Fibroblast of the conjunctiva (primary cell): Measurements from ENCODE around the gene INAVA.

ENCODE experiments used
- DNase-seq: peaks from one replicate; pipeline ENCODE4 v3.0.0-alpha.2; 2010; ENCODE audit warnings: low read depth

The INAVA gene

DNA sequence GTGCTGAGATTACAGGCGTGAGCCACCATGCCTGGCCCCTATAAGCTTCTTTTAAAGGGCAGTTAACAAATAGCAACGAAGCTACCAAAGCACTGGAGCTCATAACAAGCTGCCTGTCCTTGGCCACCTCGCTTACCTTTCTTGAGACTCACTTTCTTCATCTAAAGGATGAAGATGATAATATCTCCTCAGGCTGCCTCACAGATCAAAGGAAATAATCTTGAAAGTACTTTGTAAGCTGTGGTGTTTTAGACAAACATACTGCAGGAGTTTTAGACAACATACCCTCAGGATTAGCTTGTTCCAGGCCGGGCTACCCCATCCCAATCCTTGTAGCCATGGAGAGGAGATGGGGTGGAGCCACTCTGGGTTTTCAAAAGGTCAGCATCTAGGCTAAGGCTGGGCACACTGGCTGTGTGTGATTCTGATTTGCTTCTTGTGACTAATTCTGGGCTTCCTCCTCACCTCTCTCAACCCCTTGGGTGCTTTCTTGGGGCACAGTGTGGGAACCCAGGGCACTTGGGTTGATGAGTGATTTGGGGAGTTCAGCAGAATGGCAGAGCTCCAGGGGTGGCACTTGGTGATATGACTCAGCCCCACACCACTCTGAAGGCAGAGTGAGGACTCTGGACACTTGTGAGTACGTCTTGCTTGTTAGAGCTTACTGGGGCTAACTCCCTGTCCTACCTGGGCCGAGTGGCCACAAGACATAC lies 16.7 kb upstream of the INAVA start:
- DNase-seq = no peak

DNA sequence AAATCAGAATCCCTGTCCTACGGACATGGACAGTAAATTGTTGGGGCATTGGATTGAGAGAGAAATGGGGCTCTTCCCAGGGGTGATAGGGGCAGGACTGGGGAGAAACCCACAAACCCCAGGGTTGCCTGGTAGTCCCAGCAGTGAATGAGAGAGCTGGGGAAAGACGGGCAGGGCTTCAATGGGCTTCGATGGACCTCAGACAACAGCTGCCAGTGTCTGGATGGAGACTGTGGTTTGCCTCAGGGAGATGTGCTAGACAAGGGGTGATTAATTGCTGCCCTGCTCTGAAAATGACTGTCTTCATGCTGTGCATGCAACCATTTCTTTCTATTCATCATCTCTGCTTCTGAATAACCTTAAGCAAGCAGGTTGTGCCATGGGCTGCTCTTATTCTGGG lies 14.5 kb upstream of the INAVA start:
- DNase-seq = no peak

DNA sequence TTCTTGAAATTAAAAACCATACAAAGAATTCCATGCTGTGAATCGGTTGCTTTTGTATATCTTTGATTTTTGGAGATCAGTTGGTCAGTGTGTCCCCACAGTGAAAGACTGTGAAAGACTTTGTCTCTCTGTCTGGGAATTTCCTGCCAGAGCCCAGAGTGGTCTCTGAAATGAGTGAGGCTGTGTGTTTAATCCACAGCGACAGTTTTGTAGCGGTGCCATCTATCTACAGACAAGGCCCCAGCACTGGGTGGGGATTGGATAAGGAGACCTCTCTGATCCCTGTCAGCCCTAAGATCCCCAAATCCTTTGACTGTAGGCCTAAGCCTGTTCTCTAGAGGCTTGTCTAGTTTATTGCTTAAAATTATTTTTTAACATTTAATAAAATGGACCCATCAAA lies 11.6 kb upstream of the INAVA start:
- no peak for DNase-seq

DNA sequence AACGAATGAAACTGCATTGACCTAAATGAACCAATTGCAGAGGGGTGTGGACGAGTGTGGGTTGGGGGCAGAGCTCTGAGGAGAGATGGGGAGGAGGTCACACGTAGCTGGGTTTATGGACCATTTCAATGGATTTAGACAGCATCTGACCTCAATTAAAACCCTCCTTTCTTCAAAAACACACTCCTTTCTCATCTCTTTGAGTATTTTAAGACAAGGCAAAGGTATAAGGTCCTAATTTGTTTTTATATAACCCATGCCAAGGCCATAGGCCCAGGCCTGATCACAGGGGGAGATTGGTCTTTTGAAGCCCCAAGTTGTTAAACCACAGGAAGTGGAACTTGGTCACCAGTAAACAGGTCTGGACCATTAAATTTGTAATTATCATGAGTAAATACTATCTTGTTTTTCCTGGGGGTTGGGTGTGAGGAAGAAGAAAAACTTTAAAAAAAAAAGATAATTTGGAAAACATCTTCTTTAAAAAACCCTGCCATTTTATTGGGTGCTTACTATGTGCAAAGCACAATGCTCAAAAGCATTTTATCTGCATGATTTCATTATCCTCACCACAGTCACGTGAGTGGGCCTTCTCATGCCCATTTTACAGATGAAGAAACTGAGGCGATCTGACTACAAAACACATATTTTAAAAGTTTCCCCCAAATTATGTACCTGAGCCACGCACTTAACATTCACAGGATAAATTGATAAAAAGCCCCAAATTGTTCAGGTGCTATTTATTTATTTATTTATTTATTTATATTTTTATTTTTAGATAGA lies 8.9 kb upstream of the INAVA start:
- no peak for DNase-seq

DNA sequence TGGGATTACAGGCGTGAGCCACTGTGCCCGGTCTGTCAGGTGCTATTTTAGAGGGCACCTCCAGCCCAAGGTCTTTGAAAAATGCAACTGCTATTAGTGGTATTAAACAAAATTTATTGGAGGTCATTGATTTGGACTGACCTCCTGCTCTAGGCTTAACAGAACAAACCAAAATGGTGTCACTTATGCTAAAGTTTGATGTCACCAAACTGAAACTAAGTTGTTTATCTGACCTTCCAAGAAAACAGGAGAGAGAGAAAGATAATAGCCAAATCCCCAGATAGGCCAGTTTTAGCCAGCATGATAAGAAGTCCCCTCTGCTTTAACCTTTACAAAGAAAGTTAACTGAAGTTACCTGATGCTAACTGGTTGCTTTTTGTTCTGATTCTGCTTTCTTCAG lies 8.1 kb upstream of the INAVA start:
- DNase-seq = no peak

DNA sequence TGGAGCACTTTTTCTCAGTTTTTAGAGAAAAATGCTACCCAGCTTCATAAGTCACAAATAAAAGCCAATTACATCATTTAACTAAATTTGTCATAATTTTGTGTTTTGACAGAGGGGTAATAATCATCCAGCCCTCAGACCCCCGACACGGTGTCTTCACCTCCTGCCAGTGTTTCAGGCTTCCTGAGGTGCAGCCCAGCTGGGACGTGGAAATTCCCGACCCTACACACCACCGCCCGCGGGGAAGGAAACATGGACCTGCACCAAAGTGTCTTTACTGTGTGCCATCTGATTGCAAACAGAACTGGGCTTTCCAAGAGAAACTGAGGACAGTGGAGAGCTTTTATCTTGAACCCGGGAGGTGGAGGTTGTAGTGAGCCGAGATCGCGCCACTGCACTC lies 7.7 kb upstream of the INAVA start:
- no peak for DNase-seq

DNA sequence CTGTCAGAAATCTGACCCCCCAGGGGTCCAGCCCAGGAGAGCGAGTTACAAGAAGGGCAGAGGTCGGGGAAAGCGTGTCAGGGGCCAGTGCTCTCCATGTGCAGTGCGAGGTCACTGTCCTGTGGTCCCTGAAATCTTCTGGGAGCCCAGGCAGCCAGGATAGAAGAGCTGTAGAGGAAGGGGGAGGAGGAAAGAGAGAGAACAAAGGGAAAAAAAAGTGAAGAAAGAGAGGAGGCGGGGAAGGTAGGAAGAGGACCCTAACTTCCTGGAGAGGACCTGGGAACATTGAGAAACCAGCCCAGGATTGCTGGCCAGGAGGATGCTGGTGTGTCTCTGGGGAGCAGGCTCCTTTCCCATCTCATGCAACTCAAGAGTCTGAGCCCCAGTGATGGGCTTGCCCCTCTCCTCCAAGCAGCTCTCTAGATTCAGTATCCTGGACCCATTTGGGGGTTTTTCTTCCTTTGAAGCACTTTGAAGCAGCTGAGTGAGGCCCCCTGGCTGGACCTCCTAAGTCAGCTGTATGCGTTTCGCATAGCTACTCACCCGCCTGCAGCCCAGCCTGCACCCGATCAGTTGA lies 6.8 kb upstream of the INAVA start:
- no peak for DNase-seq

DNA sequence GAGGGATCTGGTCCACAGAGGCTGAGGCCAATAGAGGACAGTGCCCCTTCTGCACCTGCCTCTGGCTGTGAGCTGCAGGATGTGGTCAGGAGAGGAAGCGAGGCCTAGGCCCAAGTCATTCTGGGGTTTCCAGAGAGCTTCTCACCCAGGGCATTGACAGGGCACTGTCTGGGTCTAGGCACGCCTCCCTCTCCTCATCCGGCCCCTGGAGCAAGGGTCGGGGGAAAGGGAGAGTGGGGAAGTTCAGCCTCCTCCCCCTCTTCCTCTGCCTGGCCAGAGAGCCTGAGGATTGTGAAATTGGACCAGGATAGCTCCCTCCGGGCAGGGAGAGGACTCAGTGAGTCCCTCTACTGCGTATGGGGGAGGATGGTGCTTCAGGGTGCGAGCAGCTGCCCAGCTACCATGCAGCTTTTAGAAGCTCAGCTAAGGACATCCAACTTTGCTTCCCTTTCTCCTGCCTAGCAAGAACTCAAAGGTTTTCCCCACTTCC lies 6.3 kb upstream of the INAVA start:
- DNase-seq = no peak

DNA sequence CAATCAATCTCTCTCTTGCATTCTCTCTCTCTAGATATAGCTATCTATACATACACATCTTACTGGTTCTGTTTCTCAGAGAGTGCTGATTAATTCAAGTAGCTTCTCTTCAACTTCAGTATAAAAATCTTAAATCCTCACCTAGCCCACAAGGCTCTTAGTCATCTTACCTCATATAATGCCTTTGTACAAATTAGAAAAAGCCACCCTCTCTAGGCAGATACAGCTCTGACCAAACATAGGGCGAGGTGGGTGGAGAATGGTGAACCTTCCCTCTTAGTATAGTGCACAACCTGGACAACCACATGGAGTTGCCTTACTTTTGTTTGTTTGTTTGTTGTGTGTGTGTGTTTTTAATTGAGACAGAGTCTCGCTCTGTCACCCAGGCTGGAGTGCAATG lies 5.1 kb upstream of the INAVA start:
- DNase-seq = no peak

DNA sequence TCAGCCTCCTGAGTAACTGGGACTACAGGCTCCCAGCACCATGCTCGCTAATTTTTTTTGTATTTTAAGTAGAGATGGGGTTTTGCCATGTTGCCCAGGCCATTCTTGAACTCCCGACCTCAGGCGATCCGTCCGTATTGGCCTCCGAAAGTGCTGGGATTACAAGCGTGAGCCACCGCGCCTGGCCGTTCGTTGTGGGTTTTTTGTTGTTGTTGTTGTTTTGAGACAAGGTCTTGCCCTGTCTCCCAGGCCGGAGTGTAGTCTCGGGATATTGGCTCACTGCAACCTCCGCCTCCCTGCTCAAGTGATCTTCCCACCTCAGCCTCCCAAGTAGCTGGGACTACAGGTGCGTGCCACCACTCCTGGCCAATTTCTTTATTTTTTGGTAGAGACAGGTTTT lies 4.7 kb upstream of the INAVA start:
- DNase-seq = no peak

DNA sequence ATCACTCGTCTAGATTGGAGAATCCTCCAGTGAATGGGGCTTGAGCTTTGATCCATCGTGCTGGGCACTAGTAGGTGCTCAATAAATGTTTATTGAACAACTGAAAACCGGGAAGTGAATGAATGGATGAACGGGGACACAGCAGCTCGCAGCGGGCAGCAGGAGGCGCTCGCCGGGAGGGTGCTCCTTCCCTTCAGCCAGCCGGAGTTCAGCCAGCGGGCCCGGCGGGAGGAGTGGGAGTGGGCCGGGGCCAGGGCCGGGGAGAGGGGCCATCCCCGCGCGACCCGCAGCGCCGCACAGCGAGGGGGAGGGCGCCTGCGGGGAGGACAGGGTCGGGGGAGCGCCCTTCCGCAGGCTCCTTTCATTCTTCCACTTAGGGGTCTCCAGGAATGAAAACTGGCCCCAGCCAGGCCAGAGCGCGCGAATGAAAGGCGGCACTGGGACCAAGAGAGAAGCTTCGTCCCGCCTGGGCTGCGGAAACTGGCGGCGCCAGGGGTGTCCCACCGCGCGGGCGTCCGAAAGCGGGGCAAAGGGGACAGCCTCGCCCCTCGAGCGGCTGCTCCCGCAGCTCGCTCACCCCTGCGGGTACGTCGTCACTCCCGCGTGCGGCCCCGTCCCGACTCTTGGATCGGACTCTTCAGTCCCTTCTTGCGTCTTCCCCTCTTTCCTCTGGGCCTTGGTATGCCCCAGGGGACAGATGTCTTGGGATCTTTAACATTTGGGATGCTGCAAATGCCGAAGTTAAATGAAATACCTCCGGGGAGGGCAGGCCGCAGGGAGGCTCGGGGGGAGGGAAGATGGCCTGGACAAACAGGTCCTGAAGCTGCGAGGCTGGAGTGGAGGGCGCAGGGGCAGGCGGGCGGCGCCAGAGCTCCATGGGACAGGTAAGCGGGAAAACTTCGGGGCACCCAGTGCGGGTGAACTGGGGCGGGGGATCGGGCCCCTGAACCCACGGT lies 3.6 kb upstream of the INAVA start:
- no peak for DNase-seq

DNA sequence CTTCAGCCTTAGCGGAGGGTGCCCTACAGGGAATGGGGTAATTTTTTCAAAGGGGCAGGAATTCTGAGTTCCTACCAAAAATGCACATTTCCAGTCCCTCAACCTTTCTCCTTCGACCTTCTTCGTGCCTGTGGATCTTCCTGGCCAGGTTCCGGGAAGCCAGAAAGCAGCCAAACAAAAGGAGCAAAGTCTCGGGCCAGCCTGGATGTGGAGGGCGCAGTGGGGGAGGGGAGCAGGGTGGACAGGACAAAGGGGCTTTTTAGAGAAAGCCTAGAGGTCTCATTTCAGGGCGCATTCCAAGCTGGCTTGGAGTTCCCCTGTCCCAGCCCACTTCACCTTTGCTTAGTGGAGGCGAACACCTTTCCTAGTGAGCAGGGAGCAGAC lies 2.9 kb upstream of the INAVA start:
- no peak for DNase-seq

DNA sequence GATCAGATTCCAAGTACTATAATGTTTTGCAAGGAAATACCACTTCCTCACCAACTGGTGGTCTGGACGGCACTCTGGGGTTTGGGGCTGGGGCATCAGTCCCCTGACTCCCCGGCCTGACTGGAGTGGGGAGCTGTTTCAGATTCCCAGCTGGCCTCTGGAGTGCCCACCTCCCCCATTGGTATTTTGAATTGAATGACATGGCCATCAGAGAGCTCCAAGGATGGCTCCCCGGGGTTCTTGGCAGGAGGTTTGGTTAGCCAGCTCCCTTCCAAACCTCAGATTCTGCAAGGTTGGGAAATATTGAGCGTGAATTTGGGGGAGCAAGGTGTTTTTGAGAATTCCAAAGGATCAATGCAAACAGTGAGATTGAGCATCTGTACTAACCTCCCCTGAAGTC lies 2.2 kb upstream of the INAVA start:
- DNase-seq = no peak

DNA sequence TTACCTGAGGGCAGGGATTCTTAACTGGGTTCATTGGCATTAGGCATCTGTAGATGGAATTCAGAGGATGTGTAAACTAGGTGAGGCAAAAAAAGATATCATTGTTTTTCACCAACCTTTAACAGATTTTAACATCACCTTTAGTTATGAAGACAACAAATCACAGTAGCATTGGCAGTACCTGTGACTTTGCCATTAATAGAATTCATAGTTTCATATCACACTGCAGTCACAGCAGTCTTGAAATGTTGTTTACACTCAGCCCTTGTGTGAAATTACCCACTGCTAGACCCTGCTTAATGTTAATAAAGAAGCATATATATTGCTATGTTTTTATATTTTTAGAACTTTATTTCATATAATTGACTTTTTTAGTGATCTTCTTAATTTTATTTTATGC lies 1.7 kb upstream of the INAVA start:
- no peak for DNase-seq

DNA sequence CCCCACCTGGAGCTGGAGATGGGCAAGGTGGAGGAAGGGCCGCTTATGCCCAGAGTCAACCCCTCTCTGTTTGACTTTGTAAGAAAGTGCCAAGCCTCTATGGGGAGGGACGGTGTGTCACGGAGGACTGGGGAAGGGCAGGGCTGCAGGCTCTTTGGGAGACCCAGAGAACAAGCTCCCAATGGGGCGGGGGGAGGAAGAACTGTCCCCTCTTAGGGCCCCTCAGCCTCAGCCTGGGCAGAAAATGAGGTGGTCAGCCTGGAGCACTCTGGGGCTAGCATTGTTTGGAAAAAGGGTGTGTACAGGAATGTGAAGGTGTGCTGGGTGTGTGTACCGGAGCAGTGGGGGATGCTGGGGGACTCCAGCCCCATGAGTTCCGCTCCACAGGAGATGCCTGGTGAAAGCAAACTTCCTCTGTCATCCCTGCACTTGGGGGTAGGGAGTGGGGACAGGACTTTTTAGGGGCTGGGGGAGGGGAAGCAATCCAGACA lies 1.2 kb upstream of the INAVA start:
- no peak for DNase-seq

DNA sequence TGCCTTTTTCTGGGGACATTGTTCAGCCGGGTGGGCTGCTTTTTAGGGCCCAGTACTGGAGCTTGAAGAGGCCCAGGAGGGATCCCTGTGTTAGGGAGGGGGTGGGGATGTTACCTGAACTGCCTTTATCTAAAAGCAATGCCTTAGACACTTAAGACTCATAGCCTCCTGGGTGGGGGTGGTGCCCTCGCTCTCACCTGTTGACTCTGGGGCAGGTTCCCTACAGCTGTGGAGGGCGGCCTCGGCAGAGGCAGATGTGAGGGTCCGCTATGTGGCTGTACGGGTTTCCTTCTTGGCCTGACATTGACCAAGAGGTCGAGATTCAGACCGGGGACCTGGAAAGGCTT lies 716 bp downstream of the INAVA start:
- DNase-seq = no peak

DNA sequence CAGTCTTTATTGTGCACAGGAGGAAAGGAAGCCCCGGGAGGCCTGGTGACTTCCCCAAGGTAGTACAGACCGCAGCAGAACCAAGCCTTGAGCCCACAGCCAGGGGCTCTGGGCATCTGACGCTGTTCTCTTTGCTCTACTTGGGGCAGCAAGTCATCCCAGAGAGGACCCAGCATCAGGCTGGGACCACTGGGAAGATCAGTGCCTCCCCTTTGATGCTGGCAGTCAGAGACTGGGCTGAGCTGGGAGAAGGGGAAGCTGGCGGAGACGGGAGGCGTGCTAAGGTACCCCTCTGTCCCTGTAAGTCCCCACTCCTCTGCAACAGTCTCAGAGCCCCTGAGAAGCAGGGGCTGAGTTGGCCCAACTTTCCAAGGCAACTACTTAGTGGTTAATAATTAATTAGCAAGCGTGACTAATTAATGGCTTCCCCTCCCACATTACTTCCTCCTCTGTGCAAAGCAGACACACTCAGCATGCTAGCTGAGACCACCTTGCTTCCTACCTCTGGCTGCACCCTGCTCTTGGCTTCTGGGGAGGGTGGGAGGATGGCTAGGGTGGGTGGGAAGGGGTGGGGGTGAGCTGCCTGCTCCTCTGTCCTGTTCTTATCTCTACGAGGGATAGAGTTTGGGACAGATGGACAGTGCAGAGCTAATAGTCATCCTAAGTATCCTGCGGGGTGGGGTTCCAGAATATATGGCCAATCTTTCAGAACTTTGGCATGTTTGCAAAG lies 1.3 kb downstream of the INAVA start:
- no peak for DNase-seq

DNA sequence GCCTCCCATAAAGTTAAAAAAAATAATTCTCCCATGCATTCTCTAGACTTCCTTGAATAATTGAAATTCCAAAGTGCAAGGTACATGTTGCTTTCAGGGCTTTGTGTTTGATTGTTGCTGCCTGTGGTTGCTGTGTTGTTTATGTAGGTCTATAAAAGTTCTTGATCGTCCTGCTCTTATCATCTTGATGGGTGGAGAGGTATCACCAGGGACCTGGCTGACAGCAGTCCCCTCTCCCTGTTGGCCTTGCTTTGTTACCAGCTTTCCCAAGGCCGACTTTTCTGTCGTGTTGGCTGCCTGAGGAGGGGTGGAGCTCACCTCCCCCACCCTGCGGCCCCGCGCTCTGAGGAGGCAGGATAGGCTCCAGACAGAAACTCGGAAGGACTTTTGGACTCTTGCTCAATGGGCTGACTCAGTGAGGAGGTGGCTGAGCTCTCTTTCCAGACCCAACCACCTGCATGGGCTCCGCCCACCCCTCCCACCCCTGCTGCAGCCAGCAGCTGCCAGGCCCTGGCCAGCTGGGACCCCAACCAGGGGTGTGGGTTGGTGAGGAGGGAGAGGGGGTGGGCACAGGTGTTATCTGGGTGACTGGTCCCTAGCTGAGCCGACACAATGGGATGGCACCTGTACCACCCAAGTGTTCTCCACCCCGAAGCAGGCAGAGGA lies 2.0 kb downstream of the INAVA start:
- no peak for DNase-seq

DNA sequence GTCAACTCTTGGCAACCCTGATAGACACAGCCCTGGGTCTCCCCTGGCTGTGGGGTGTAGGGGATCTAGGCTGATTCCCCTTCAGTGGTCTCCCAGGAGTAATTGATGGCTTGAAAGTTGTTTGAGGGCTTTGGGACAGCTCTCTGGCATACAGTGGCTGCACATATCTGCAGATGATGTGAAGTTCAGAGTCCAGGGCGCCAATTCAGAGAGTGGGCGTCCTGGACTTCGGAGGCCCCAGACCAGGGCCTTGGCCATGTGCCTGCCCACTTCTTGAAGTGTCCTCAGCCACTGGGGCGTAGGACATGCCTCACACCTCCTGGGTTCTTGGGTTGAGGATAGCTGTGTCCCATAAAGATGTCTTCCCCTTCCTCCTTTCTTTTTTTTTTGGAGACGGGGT lies 2.6 kb downstream of the INAVA start:
- no peak for DNase-seq

DNA sequence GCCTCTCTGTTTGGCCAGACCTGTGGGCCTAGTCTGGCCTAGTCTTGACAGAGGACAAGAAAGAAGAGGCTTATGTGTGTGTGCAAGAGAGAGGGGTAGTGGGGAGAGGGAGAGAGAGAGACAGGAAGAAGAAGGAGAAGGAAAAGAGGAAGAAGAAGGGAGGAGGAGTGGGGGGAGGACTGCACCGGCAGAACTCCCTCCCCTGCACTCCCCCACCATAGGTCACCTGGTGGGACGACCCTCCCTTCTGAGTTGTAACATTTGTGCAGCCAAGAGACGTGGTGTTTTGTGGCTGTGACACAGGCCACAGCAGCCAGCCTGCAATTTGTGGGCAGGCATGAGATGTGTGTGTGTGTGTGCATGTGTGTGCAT lies 4.3 kb downstream of the INAVA start:
- DNase-seq = no peak

DNA sequence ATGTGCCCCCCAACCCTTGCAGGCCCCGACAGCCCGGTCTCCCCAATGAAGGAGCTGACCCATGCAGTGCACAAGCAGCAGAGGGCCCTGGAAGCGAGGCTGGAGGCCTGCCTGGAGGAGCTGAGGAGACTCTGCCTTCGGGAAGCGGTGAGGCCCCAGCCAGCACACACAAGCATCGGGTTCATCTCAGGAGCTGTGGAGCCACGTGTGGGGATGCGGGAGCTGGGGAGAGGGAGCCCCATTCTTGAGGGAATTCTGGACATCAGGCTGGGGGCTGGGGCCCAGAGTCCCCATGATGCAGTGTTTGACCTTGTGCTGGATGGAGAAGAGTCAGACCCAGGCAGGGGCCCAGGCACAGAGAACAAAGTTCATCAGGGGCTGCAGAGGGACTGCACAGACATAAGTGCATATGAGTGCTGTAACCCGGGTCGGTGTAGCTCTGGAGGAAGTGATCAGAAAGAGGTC lies 4.8 kb downstream of the INAVA start:
- no peak for DNase-seq
